K562 (cell line): Measurements from ENCODE around the gene TMCC1. TPM values are rescaled to one million over a fixed set of nuclear protein-coding genes. Genes with fewer than 3 reads are reported as not detected.

Experiments used
- ATAC-seq: fragments of 200-7000 bp; cut with Tn5 transposase; 3 replicates; pipeline ENCODE4 v1.9.1; 2020; ENCODE audit warnings: moderate library complexity
- BruUV-seq: library from RNA; stranded (reverse); fragments of 400-500 nt; replicated peaks from 2 replicates; lab custom pipeline; 2021; lab: Mats Ljungman, UMichigan
- CTCF ChIA-PET: fragments of 300-600 bp; formaldehyde crosslinking; extraction: SDS; loops from one replicate; lab custom pipeline; 2021; ENCODE audit warnings: low intra/inter-chr PET ratio; lab: Yijun Ruan, JAX
- POLR2A ChIA-PET: fragments of 300-600, 350-650 bp; sonication (Branson Sonifier 250); formaldehyde crosslinking; extraction: SDS; loops from one replicate; lab custom pipeline; 2021; ENCODE audit warnings: antibody characterized with exemption, inconsistent platforms; lab: Yijun Ruan, JAX
- DNase-seq, 4 experiments: peaks; one replicate each; pipeline versions ENCODE4 v3.0.0 to v3.0.0-alpha.2; 2011 to 2018; ENCODE audit warnings: low spot score in 3 of 4, mixed read lengths in 3 of 4; ENCODE audit errors: extremely low read depth in 1 of 4
- FAIRE-seq: peaks from 2 replicates; lab custom pipeline; 2011; peaks lifted over from hg19 to GRCh38; lab: Jason Lieb, UNC
- H2AFZ ChIP-seq: 2 replicates; pipeline ENCODE4 v1.6.0; 2011; ENCODE audit warnings: low read depth, low read length, control low read depth, inconsistent platforms
- H3K27ac ChIP-seq: fragments of 200-600 bp; 3 replicates; pipeline ENCODE4 v1.8.0; 2011; ENCODE audit warnings: low read depth, mild to moderate bottlenecking, control low read depth, inconsistent platforms, low read length, moderate library complexity, mixed read lengths; ENCODE audit errors: extremely low read depth
- H3K27me3 ChIP-seq, 2 experiments: fragments of 300-600 bp in 1 of 2; 2 replicates in 1 of 2; 3 replicates in 1 of 2; pipeline versions ENCODE4 v1.6.0 to v1.8.0; 2011; ENCODE audit warnings: inconsistent platforms in 2 of 2, low read length in 2 of 2, mild to moderate bottlenecking in 1 of 2, mixed read lengths in 1 of 2, moderate library complexity in 1 of 2; ENCODE audit not compliant: control insufficient read depth in 2 of 2, insufficient read depth in 2 of 2
- H3K36me3 ChIP-seq: fragments of 300-600 bp; 3 replicates; pipeline ENCODE4 v1.8.0; 2011; ENCODE audit warnings: mild to moderate bottlenecking, low read length, inconsistent platforms; ENCODE audit not compliant: control insufficient read depth, insufficient read depth
- H3K4me1 ChIP-seq, 2 experiments: fragments of 200-600 bp in 1 of 2; replicated peaks in 1 of 2; 2 replicates in 1 of 2; 3 replicates in 1 of 2; pipeline versions ENCODE4 v1.5.1 to v1.8.0; 2011; ENCODE audit warnings: inconsistent platforms in 2 of 2, low read length in 2 of 2, mild to moderate bottlenecking in 1 of 2, mixed read lengths in 1 of 2, moderate library complexity in 1 of 2; ENCODE audit not compliant: control insufficient read depth in 2 of 2, insufficient read depth in 2 of 2
- H3K4me2 ChIP-seq: 2 replicates; pipeline ENCODE4 v1.6.1; 2011; ENCODE audit warnings: low read length, control low read depth, inconsistent platforms, mixed read lengths; ENCODE audit not compliant: insufficient read depth
- H3K4me3 ChIP-seq: fragments of 200-600 bp; sonication (generic), shearing (Covaris generic); 2 replicates; pipeline ENCODE4 v1.5.1; 2016; ENCODE audit warnings: control low read depth, inconsistent platforms
- H3K79me2 ChIP-seq: fragments of 200-600 bp; 3 replicates; pipeline ENCODE4 v1.8.0; 2011; ENCODE audit warnings: low read length, inconsistent platforms; ENCODE audit not compliant: control insufficient read depth, insufficient read depth
- H3K9ac ChIP-seq, 2 experiments: 2 replicates each; pipeline versions ENCODE4 v1.6.0 to v1.6.1; 2011; ENCODE audit warnings: low read depth in 2 of 2, low read length in 2 of 2, control low read depth in 1 of 2, inconsistent platforms in 1 of 2, mild to moderate bottlenecking in 1 of 2, mixed read lengths in 1 of 2; ENCODE audit not compliant: insufficient read depth in 1 of 2
- H3K9me1 ChIP-seq: one replicate; pipeline ENCODE4 v1.6.0; 2011; ENCODE audit warnings: inconsistent platforms, mild to moderate bottlenecking, low read length, moderate library complexity; ENCODE audit not compliant: control insufficient read depth, insufficient read depth
- H3K9me3 ChIP-seq: replicated peaks from 2 replicates; pipeline ENCODE4 v1.5.1; 2011; ENCODE audit warnings: low read depth, low read length, inconsistent platforms; ENCODE audit not compliant: control insufficient read depth, insufficient read depth
- H4K20me1 ChIP-seq: replicated peaks from 2 replicates; pipeline ENCODE4 v1.6.1; 2011; ENCODE audit warnings: low read length, inconsistent platforms, mixed read lengths; ENCODE audit not compliant: control insufficient read depth, insufficient read depth
- CBX3 ChIP-seq, 2 experiments: IDR thresholded peaks; 1 replicate in 1 of 2; 2 replicates in 1 of 2; pipeline ENCODE4 v1.6.1; 2012; ENCODE audit warnings: inconsistent platforms in 2 of 2, low read length in 2 of 2, borderline replicate concordance in 1 of 2, control low read depth in 1 of 2
- EGR1 ChIP-seq: fragments of 450-650 bp; conservative IDR thresholded peaks from 2 replicates; pipeline ENCODE4 v1.6.1; 2017; ENCODE audit warnings: mild to moderate bottlenecking
- ESRRB ChIP-seq: fragments of 250-450 bp; sonication (Bioruptor Pico); IDR thresholded peaks from 2 replicates; pipeline ENCODE4 v1.5.0; 2020; ENCODE audit warnings: mild to moderate bottlenecking, moderate library complexity, borderline replicate concordance
- MTF1 ChIP-seq: fragments of 250-450 bp; sonication (Bioruptor Pico); IDR thresholded peaks from 2 replicates; pipeline ENCODE4 v1.9.0; 2021; ENCODE audit warnings: moderate library complexity, mild to moderate bottlenecking, inconsistent platforms, borderline replicate concordance
- TFAP4 ChIP-seq: sonication (generic); formaldehyde crosslinking; IDR thresholded peaks from 2 replicates; pipeline ENCODE4 v1.8.0; 2022; ENCODE audit warnings: missing genetic modification reagents, mild to moderate bottlenecking, moderate library complexity, borderline replicate concordance
- ZFP36 ChIP-seq: fragments of 150-350 bp; IDR thresholded peaks from 2 replicates; pipeline ENCODE4 v1.6.1; 2018; ENCODE audit warnings: low read length, low read depth; ENCODE audit not compliant: partially characterized antibody
- ZNF239 ChIP-seq: fragments of 250-450 bp; sonication (Bioruptor Pico); IDR thresholded peaks from 2 replicates; pipeline ENCODE4 v1.4.0; 2020; ENCODE audit warnings: mild to moderate bottlenecking
- WGBS: fragments of 100-300 bp; shearing (Covaris generic); methylation state at CpG from one replicate; pipeline ENCODE4 v1.1.6; 2016; ENCODE audit warnings: low coverage, mixed read lengths; ENCODE audit not compliant: insufficient coverage; ENCODE audit errors: missing lambda C conversion rate; 5-methylcytosine and 5-hydroxymethylcytosine counted together
- in situ Hi-C: fragments of 300-500 bp; cut with MboI; formaldehyde crosslinking; loops from 4 replicates; pipeline ENCODE4 v1.15.0; 2018; ENCODE audit warnings: inconsistent platforms, mixed read lengths
- intact Hi-C: fragments of 100-400 bp; cut with micrococcal nuclease; formaldehyde crosslinking; loops from 2 replicates; pipeline ENCODE4 v1.14.2; 2022
- polyA plus RNA-seq, 8 experiments: library from polyadenylated mRNA; depleted of rRNA in 4 of 8; stranded (reverse) in 5 of 8; unstranded in 3 of 8; fragments of >200 nt; fragmentation: Nextera tagmentation in 2 of 8; fragmentation: Illumina TruSeq in 1 of 8; extraction: Ambion mirVana in 2 of 8; extraction: Trizol in 1 of 8; gene quantifications; 2 replicates each; pipeline versions ENCODE4 v1.2.1 to v1.2.3, GENCODE V29; 2011 to 2014; ENCODE audit warnings: inconsistent platforms in 1 of 8, missing spikeins in 1 of 8
- small RNA-seq: library from RNA; depleted of rRNA; stranded (forward); fragments of <200 nt; gene quantifications from one replicate; pipeline ENCODE3, GENCODE V24; 2014
- total RNA-seq, 7 experiments: library from RNA; depleted of rRNA in 6 of 7; stranded (reverse); fragments of >200 nt in 6 of 7; fragmentation: Illumina TruSeq in 2 of 7; extraction: Trizol in 2 of 7; gene quantifications; 2 replicates each; pipeline versions ENCODE4 v1.2.1 to v1.2.3, GENCODE V29; 2011 to 2021; ENCODE audit warnings: low replicate concordance in 1 of 7

Gene TMCC1
- total and polyA plus RNA-seq, 9 of the 15 experiments (the other 6 are each of a cell fraction or from before 2014, with no cell fraction given) = 0.89 to 8.7 (median 4.0) TPM

- no TSS peak for BruUV-seq
- H3K79me2 ChIP-seq = peaks cover 71% of the 10 kb centered on the region
- H3K9me1 ChIP-seq = no peaks in the 10 kb centered on the region
- DNase-seq = no peak
- FAIRE-seq = no peak
- ChIA-PET CTCF (no interaction called here), POLR2A (interaction anchor here (0.7 to 0.9 kb wide), 2 partner anchors 22 to 287 kb away, joined by 3 read pairs; no protein-coding TSS in a partner anchor)
- H3K27ac ChIP-seq = peak overlapping the region; percentile 74; the same call in 2 of the 3 replicates
- TF ChIP-seq CBX3 (IDR thresholded peaks at IDR 0.05; ENCODE audit: borderline replicate concordance in 1 of 2, low read length in 2 of 2) (no peak), ZNF239 (no peak), EGR1 (no peak), MTF1 (CRISPR knock-in tag) (no peak), ZFP36 (peak; percentile 92), TFAP4 (CRISPR knock-in tag) (no peak), ESRRB (no peak)
- intact Hi-C loops (no loop called here), in situ Hi-C loops (no loop called here)
- H3K4me3 ChIP-seq = no peak overlapping the region
- no peaks in the 10 kb centered on the region for H3K27me3 ChIP-seq
- H3K9me3 ChIP-seq = no peaks in the 10 kb centered on the region
- H3K36me3 ChIP-seq = peaks cover 5% of the 10 kb centered on the region; the same call in 1 of the 3 replicates
- H3K4me2 ChIP-seq = peak overlapping the region; percentile 60; the same call in 1 of the 2 replicates
- WGBS = 69% methylated on average over 5 of the region's 5 CpGs
- ATAC-seq = no peak
- peaks cover 32 to 70% of the 10 kb centered on the region in 2 experiments for H3K4me1 ChIP-seq
- peaks cover 3% of the 10 kb centered on the region; the same call in 1 of the 2 replicates for H4K20me1 ChIP-seq
- H3K9ac ChIP-seq = peak overlapping the region; percentile 54 to 72; a peak in 3 of 4 replicates
- H2AFZ ChIP-seq = peak overlapping the region; percentile 59; the same call in 1 of the 2 replicates
These were observed 295.5 kb downstream of the TMCC1 start for GRCh38 chr3:129598000-129598381.

Small RNAs within 50 kb of the gene (small RNA-seq; reads per million reads assigned to genes)
- gene RF00026 (not detected), gene RNY3P13 (not detected)

Other genes with a start within 250 kb of the TMCC1 start
- gene TRH, start 81.0 kb upstream of the TMCC1 start, total RNA-seq (2014; rRNA removed) = not detected in 2 replicates
- gene TRH, start 81.0 kb upstream of the TMCC1 start, total RNA-seq (2014; rRNA removed; fragmentation: Illumina TruSeq; extraction: Trizol) = not detected in 2 replicates
- gene TRH, start 81.0 kb upstream of the TMCC1 start, total RNA-seq (2015; rRNA removed; fragmentation: Illumina TruSeq; extraction: Trizol) = not detected in 2 replicates
- not detected in 2 replicates for gene TRH, start 81.0 kb upstream of the TMCC1 start, total RNA-seq (2021)
- not detected in 2 replicates for gene TRH, start 81.0 kb upstream of the TMCC1 start, polyA plus RNA-seq (2011; rRNA removed)
- not detected in 2 replicates for gene TRH, start 81.0 kb upstream of the TMCC1 start, polyA plus RNA-seq (2014; fragmentation: Illumina TruSeq; extraction: Trizol)
- not detected for gene TRH, start 81.0 kb upstream of the TMCC1 start, polyA plus RNA-seq (2014; fragmentation: Nextera tagmentation; extraction: Ambion mirVana)
- not detected in 2 replicates for gene TRH, start 81.0 kb upstream of the TMCC1 start, polyA plus RNA-seq (2014; rRNA removed)
- gene ALG1L2, start 188.1 kb upstream of the TMCC1 start, total RNA-seq (2014; rRNA removed) = 1.1 TPM in 1 of 2 replicates, not detected in the other
- 0.44 and 0.64 TPM in 2 replicates for gene ALG1L2, start 188.1 kb upstream of the TMCC1 start, total RNA-seq (2014; rRNA removed; fragmentation: Illumina TruSeq; extraction: Trizol)
- 0.34 TPM in 1 of 2 replicates, not detected in the other for gene ALG1L2, start 188.1 kb upstream of the TMCC1 start, total RNA-seq (2015; rRNA removed; fragmentation: Illumina TruSeq; extraction: Trizol)
- gene ALG1L2, start 188.1 kb upstream of the TMCC1 start, total RNA-seq (2021) = 0.53 TPM in 1 of 2 replicates, not detected in the other
- gene ALG1L2, start 188.1 kb upstream of the TMCC1 start, polyA plus RNA-seq (2011; rRNA removed) = 0.26 TPM in 2 replicates
- gene ALG1L2, start 188.1 kb upstream of the TMCC1 start, polyA plus RNA-seq (2014; fragmentation: Illumina TruSeq; extraction: Trizol) = 0.25 TPM in 1 of 2 replicates, not detected in the other
- gene ALG1L2, start 188.1 kb upstream of the TMCC1 start, polyA plus RNA-seq (2014; fragmentation: Nextera tagmentation; extraction: Ambion mirVana) = under 1 TPM in 1 of 2 experiments, not detected in 1; 0.10 TPM
- gene ALG1L2, start 188.1 kb upstream of the TMCC1 start, polyA plus RNA-seq (2014; rRNA removed) = 0.33 and 0.46 TPM in 2 replicates